NCI-H1105 (cell line): ENCODE results near the gene SNAPC4.

Experiments used
- DNase-seq: peaks from one replicate; lab custom pipeline; 2025; lab: John Stamatoyannopoulos, UW

SNAPC4 gene

GRCh38 chr9:136400038-136400834 lies at the start of gene SNAPC4:
TSS of gene SNAPC4 (minus strand) at chr9:136400170. CDS start at chr9:136398428, 1,742 bp downstream.
- peak; percentile 76 for DNase-seq

- no peak for DNase-seq
Measured at GRCh38 chr9:136448655-136449054, 48.7 kb upstream of the SNAPC4 start.

GRCh38 chr9:136447173-136447778 lies 47.3 kb upstream of the SNAPC4 start:
- DNase-seq = no peak

- no peak for DNase-seq
Measured at GRCh38 chr9:136445799-136446198, 45.8 kb upstream of the SNAPC4 start.

- DNase-seq = no peak
Measured at GRCh38 chr9:136444102-136444501, 44.1 kb upstream of the SNAPC4 start.

GRCh38 chr9:136443687-136444086 lies 43.7 kb upstream of the SNAPC4 start:
- DNase-seq = no peak

- no peak for DNase-seq
Measured at GRCh38 chr9:136443087-136443486, 43.1 kb upstream of the SNAPC4 start.

GRCh38 chr9:136442265-136442664 lies 42.3 kb upstream of the SNAPC4 start:
- DNase-seq = no peak

GRCh38 chr9:136441681-136442245 lies 41.8 kb upstream of the SNAPC4 start:
- DNase-seq = no peak

GRCh38 chr9:136441191-136441680 lies 41.3 kb upstream of the SNAPC4 start:
- no peak for DNase-seq

GRCh38 chr9:136439481-136440408 lies 39.8 kb upstream of the SNAPC4 start, which contains the start of gene INPP5E:
TSS of gene INPP5E (minus strand) at chr9:136439845. CDS start at chr9:136439419, 426 bp downstream.
- DNase-seq = peak; percentile 59

GRCh38 chr9:136438548-136439480 lies 38.8 kb upstream of the SNAPC4 start:
- no peak for DNase-seq

GRCh38 chr9:136437839-136438547 lies 38.0 kb upstream of the SNAPC4 start:
- DNase-seq = no peak

- DNase-seq = no peak
Measured at GRCh38 chr9:136437430-136437829, 37.5 kb upstream of the SNAPC4 start.

GRCh38 chr9:136436055-136436634 lies 36.2 kb upstream of the SNAPC4 start:
- DNase-seq = no peak

GRCh38 chr9:136434580-136435169 lies 34.7 kb upstream of the SNAPC4 start:
- no peak for DNase-seq

GRCh38 chr9:136433849-136434579 lies 34.0 kb upstream of the SNAPC4 start:
- DNase-seq = no peak

GRCh38 chr9:136433043-136433715 lies 33.2 kb upstream of the SNAPC4 start:
- DNase-seq = no peak
